ENCODE data around the gene PLS1. TPM values are rescaled to one million over a fixed set of nuclear protein-coding genes. Genes with fewer than 3 reads are reported as not detected.

The PLS1 gene
- total RNA-seq, 4 donors from 2014 or later, result 58.7 to 507 (median 340) TPM

GRCh38 chr3:142638291-142638690 lies 42.1 kb downstream of the PLS1 start:
- no peaks in the 10 kb centered on the region for H3K4me1 ChIP-seq
- intact Hi-C loops (cut with DNase I; ENCODE audit: low total_unique reads) (no loop called here), in situ Hi-C loops (cut with MboI; ENCODE audit: low pct_ligation_motif_present in 1 of 4, low pct_unique_long_range_greater_than_20kb in 1 of 4, low sequenced_read_pairs in 3 of 4) (no loop called here)
- H3K36me3 ChIP-seq, result no peaks in the 10 kb centered on the region
- H3K9me3 ChIP-seq, result no peaks in the 10 kb centered on the region
- H3K27ac ChIP-seq, result no peak overlapping the region
- no peaks in the 10 kb centered on the region for H3K27me3 ChIP-seq
- DNase-seq, result no peak
- 66 to 71% methylated on average over 1 to 2 of the region's 2 CpGs for WGBS, 2 donors (ENCODE audit: low coverage in 1 of 2)
- TF ChIP-seq EP300 (IDR thresholded peaks at IDR 0.05; ENCODE audit: low read depth), result no peak
- H3K4me3 ChIP-seq, result no peak overlapping the region

- Histone ChIP-seq H3K36me3 (no peaks in the 10 kb centered on the region), H3K4me3 (no peak overlapping the region), H3K27ac (no peak overlapping the region), H3K9me3 (no peaks in the 10 kb centered on the region), H3K4me1 (peaks cover 0 to 21% (median 7%) of the 10 kb centered on the region in 4 donors), H3K27me3 (no peaks in the 10 kb centered on the region)
- intact Hi-C loops (cut with DNase I; ENCODE audit: low total_unique reads) (no loop called here), in situ Hi-C loops (cut with MboI; ENCODE audit: low pct_ligation_motif_present in 1 of 4, low pct_unique_long_range_greater_than_20kb in 1 of 4, low sequenced_read_pairs in 3 of 4) (no loop called here)
- TF ChIP-seq CTCF (IDR thresholded peaks at IDR 0.05) (no peak), POLR2A (IDR thresholded peaks at IDR 0.05) (no peak), EP300 (IDR thresholded peaks at IDR 0.05; ENCODE audit: low read depth) (no peak), POLR2AphosphoS5 (IDR thresholded peaks at IDR 0.05) (no peak)
- no peak for DNase-seq
- WGBS, 2 donors (ENCODE audit: low coverage in 1 of 2), result 75 to 77% methylated on average over 3 of the region's 3 CpGs
Measured at GRCh38 chr3:142641504-142641903, 45.3 kb downstream of the PLS1 start.

- peaks cover 0 to 31% (median 9%) of the 10 kb centered on the region in 4 donors for H3K4me1 ChIP-seq
- in situ Hi-C loops (cut with MboI; ENCODE audit: low pct_ligation_motif_present in 1 of 4, low pct_unique_long_range_greater_than_20kb in 1 of 4, low sequenced_read_pairs in 3 of 4) (no loop called here), intact Hi-C loops (cut with DNase I; ENCODE audit: low total_unique reads) (no loop called here)
- TF ChIP-seq CTCF (IDR thresholded peaks at IDR 0.05) (no peak), POLR2A (IDR thresholded peaks at IDR 0.05) (no peak), EP300 (IDR thresholded peaks at IDR 0.05; ENCODE audit: low read depth) (no peak), POLR2AphosphoS5 (IDR thresholded peaks at IDR 0.05) (no peak)
- no peak overlapping the region for H3K27ac ChIP-seq
- DNase-seq, result no peak
- no peaks in the 10 kb centered on the region for H3K36me3 ChIP-seq
- H3K27me3 ChIP-seq, result no peaks in the 10 kb centered on the region
- H3K9me3 ChIP-seq, result no peaks in the 10 kb centered on the region
- H3K4me3 ChIP-seq, result no peak overlapping the region
Measured at GRCh38 chr3:142642956-142643355, 46.8 kb downstream of the PLS1 start.

- H3K27ac ChIP-seq, result peak overlapping the region in 1 of 4 donors; percentile 54
- in situ Hi-C loops (cut with MboI; ENCODE audit: low pct_ligation_motif_present in 1 of 4, low pct_unique_long_range_greater_than_20kb in 1 of 4, low sequenced_read_pairs in 3 of 4), result no loop called here
- no peak for TF ChIP-seq POLR2A (IDR thresholded peaks at IDR 0.05)
- no peak for TF ChIP-seq POLR2AphosphoS5 (IDR thresholded peaks at IDR 0.05)
- no peak for TF ChIP-seq EP300 (IDR thresholded peaks at IDR 0.05; ENCODE audit: low read depth)
- TF ChIP-seq CTCF (IDR thresholded peaks at IDR 0.05), result no peak
- no peaks in the 10 kb centered on the region for H3K9me3 ChIP-seq
- DNase-seq, result no peak
- 84 to 85% methylated on average over 4 to 6 of the region's 6 CpGs for WGBS, 2 donors (ENCODE audit: low coverage in 1 of 2)
- intact Hi-C loops (cut with DNase I; ENCODE audit: low total_unique reads), result no loop called here
- H3K27me3 ChIP-seq, result no peaks in the 10 kb centered on the region
- peaks cover 0 to 45% (median 17%) of the 10 kb centered on the region in 4 donors for H3K4me1 ChIP-seq
- no peak overlapping the region for H3K4me3 ChIP-seq
- no peaks in the 10 kb centered on the region for H3K36me3 ChIP-seq
Measured at GRCh38 chr3:142644502-142644901, 48.3 kb downstream of the PLS1 start.

GRCh38 chr3:142645236-142645793 lies 49.1 kb downstream of the PLS1 start:
- H3K4me3 ChIP-seq, result no peak overlapping the region
- in situ Hi-C loops (cut with MboI; ENCODE audit: low pct_ligation_motif_present in 1 of 4, low pct_unique_long_range_greater_than_20kb in 1 of 4, low sequenced_read_pairs in 3 of 4), result no loop called here
- peaks cover 0 to 52% (median 18%) of the 10 kb centered on the region in 4 donors for H3K4me1 ChIP-seq
- H3K36me3 ChIP-seq, result no peaks in the 10 kb centered on the region
- no peak for TF ChIP-seq EP300 (IDR thresholded peaks at IDR 0.05; ENCODE audit: low read depth)
- no peak for TF ChIP-seq CTCF (IDR thresholded peaks at IDR 0.05)
- no peak for TF ChIP-seq POLR2A (IDR thresholded peaks at IDR 0.05)
- TF ChIP-seq POLR2AphosphoS5 (IDR thresholded peaks at IDR 0.05), result no peak
- H3K9me3 ChIP-seq, result no peaks in the 10 kb centered on the region
- DNase-seq, result no peak
- intact Hi-C loops (cut with DNase I; ENCODE audit: low total_unique reads), result no loop called here
- no peaks in the 10 kb centered on the region for H3K27me3 ChIP-seq
- 48% methylated on average over 2 of the region's 2 CpGs for WGBS, 2 donors (ENCODE audit: low coverage in 1 of 2)
- H3K27ac ChIP-seq, result peak overlapping the region; percentile 12 to 54 (median 30)
